ENCODE data around the gene CAMTA1.

CAMTA1 gene

DNA sequence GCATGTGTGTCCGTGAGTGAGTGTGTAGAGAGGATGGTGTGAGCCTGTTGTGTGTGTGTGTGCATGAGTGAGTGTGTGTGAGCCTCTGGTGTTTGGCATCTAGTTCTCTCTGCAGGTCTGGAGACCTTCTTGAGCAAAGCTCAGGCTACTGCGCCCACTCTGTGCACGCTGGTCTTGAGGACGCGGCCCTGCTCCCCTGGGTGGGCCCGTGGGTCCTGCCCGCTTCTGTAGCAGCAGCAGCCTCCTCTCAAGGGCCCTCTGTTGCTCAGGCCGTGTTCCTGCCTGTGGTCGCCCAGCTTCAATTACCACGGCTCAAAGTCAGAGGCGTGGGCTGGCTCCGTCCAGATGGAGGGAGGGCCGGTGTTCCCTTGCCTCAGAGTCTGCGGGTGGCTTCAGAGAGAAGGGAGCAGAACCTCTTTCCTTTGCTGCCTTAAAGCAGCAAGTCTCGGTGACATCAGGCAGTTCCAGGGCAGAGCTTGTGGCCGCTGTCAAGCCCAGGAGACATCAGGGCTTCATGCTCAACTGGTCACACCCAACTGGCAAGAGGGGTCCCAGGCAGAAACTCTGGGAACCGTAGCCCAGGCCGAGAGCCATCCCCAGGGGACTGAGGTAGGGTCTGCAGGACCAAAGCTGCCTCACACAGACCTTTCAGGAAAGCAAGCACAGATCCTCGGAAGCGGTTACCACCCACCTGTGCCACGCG, 715.3 kb downstream of the CAMTA1 start:
- Histone ChIP-seq H3K4me1 (ENCODE audit: control insufficient read depth, insufficient read depth, low read length, poor library complexity, severe bottlenecking) (no peaks in the 10 kb centered on the region), H3K27ac (ENCODE audit: low read depth, low read length, severe bottlenecking) (no peak overlapping the region), H3K9me3 (ENCODE audit: control insufficient read depth, low read length) (no peaks in the 10 kb centered on the region), H3K4me3 (ENCODE audit: extremely low read depth, insufficient read depth, low read length, poor library complexity, severe bottlenecking) (no peak overlapping the region), H3K36me3 (ENCODE audit: control insufficient read depth, insufficient read depth, low read length) (no peaks in the 10 kb centered on the region)
- 88 to 89% methylated on average over 19 to 22 of the region's 22 CpGs for WGBS, 2 experiments (ENCODE audit: insufficient coverage in 2 of 2)

DNA sequence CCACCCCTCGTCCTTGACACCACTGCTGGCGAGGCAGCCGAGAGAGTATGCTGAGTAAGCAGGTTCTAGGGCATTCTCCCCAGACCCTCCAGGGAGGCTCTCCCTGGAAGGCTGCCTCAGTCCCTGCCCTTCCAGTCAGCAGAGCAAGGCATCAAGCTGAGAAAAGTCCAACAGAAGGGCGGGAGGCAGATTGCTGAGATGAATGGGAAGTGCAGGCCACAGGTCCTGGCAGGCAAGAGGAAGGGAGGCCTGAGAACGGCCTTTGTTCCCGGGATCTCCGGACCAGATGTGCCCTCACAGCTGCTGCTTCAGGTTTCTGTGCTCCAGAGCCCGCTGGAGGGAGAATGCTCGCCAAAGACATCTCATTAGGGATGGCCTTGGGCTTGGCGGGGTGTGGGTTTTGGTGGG, 715.8 kb downstream of the CAMTA1 start:
- Histone ChIP-seq H3K36me3 (ENCODE audit: control insufficient read depth, insufficient read depth, low read length) (no peaks in the 10 kb centered on the region), H3K4me3 (ENCODE audit: extremely low read depth, insufficient read depth, low read length, poor library complexity, severe bottlenecking) (no peak overlapping the region), H3K4me1 (ENCODE audit: control insufficient read depth, insufficient read depth, low read length, poor library complexity, severe bottlenecking) (no peaks in the 10 kb centered on the region), H3K9me3 (ENCODE audit: control insufficient read depth, low read length) (no peaks in the 10 kb centered on the region), H3K27ac (ENCODE audit: low read depth, low read length, severe bottlenecking) (no peak overlapping the region)
- 65 to 71% methylated on average over 9 to 10 of the region's 10 CpGs for WGBS, 2 experiments (ENCODE audit: insufficient coverage in 2 of 2)

DNA sequence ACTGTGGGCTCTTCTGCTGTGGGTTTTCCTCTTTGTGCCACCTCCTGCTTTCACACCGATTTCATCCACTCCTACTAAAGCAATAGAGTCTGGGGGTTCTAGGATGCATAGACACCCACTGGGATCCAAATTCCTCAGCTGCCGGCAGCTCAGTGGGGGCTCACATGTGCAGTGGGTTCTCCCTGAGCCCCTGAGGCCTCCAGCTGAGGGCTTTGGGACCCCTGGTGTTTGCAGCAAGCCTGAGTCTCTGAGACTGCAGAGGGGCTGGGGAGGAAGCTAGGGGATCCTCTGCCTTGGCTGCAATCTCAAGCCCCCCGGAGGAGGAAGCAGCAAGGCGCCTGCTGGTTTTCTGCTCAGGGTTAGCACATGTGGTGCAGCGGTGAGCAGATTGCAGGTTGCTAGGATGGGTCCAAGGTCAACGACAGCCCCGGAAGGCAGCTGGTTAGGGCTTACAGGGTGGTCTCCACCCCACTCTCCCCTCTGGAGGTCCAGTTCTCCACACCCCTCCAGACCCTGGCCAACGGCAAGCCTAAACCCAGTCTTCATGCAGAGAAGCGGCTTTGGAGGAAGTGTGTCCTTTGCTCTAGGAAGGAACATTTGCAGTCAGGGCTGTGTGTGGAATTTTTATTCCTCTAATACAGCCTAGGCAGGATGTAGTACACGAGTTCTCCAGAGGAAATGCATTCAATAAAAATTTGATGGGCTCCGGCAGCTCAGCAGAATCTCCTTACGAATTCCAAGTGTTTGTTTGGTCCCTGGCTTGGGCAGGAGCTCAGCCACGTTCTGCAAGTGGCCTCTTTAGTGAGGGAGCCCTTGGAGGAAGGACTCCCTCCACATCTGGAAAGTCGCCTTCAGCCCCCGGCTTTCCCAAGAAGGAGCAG, 716.7 kb downstream of the CAMTA1 start:
- no peak overlapping the region for H3K4me3 ChIP-seq (ENCODE audit: extremely low read depth, insufficient read depth, low read length, poor library complexity, severe bottlenecking)
- no peaks in the 10 kb centered on the region for H3K9me3 ChIP-seq (ENCODE audit: control insufficient read depth, low read length)
- no peak overlapping the region for H3K27ac ChIP-seq (ENCODE audit: low read depth, low read length, severe bottlenecking)
- H3K4me1 ChIP-seq (ENCODE audit: control insufficient read depth, insufficient read depth, low read length, poor library complexity, severe bottlenecking): no peaks in the 10 kb centered on the region
- WGBS, 2 experiments (ENCODE audit: insufficient coverage in 2 of 2): 75 to 80% methylated on average over 8 to 12 of the region's 15 CpGs
- no peaks in the 10 kb centered on the region for H3K36me3 ChIP-seq (ENCODE audit: control insufficient read depth, insufficient read depth, low read length)

DNA sequence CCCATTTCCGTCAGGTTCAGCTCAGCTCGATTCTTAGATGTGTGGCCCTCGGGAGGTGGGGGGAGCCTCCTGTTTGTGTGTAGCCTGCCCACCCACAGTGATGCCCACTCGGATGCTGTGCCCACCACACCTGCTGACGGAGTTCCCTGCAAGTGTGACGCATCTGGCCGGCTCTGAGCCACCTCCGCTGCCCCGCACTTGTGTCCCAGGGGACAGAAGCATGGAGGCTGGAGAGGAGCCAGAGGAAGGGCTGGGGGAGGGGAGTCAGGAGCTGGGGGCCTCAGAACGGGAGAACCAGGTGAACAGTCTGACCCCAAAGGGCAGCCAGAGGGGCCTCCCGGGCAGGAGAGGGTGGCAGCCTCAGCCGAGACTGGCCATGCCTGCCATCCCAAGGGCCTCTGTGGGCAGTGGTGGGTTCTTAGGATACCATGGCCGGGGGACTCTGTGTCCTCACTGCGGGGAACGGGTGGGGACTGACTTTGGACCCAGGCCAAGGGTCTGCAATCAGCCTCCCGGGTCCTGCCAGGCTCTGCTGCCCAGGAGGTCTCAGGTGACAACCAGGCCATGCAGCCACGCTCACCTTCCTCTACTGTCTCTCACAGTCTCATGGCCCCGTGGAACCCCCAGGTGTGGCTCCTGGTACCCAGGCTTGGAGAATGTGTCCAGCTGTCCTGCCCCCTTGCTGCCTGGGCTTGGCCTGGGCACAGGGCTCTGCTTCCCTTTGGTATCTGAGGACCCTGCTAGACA, 718.6 kb downstream of the CAMTA1 start:
- Histone ChIP-seq H3K36me3 (ENCODE audit: control insufficient read depth, insufficient read depth, low read length) (no peaks in the 10 kb centered on the region), H3K4me1 (ENCODE audit: control insufficient read depth, insufficient read depth, low read length, poor library complexity, severe bottlenecking) (peaks cover 7% of the 10 kb centered on the region), H3K4me3 (ENCODE audit: extremely low read depth, insufficient read depth, low read length, poor library complexity, severe bottlenecking) (no peak overlapping the region), H3K27ac (ENCODE audit: low read depth, low read length, severe bottlenecking) (no peak overlapping the region), H3K9me3 (ENCODE audit: control insufficient read depth, low read length) (no peaks in the 10 kb centered on the region)
- WGBS, 2 experiments (ENCODE audit: insufficient coverage in 2 of 2): 89 to 91% methylated on average over 16 to 18 of the region's 18 CpGs

DNA sequence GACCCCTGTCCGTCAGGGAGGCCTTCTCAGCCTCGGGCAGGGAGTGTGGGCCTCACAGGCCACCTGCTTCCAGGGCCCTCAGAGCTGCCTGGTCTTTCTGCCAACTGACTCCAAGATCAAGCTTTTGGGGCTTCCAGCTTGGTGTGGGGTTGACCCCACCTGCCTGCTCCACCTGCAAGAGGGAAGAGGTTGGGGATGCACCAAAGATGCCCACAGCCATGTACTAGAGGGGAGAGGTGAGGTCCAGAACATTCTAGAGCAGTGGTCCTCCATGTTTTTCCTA, 719.1 kb downstream of the CAMTA1 start:
- no peak overlapping the region for H3K4me3 ChIP-seq (ENCODE audit: extremely low read depth, insufficient read depth, low read length, poor library complexity, severe bottlenecking)
- peaks cover 12% of the 10 kb centered on the region for H3K4me1 ChIP-seq (ENCODE audit: control insufficient read depth, insufficient read depth, low read length, poor library complexity, severe bottlenecking)
- H3K9me3 ChIP-seq (ENCODE audit: control insufficient read depth, low read length): no peaks in the 10 kb centered on the region
- no peaks in the 10 kb centered on the region for H3K36me3 ChIP-seq (ENCODE audit: control insufficient read depth, insufficient read depth, low read length)
- H3K27ac ChIP-seq (ENCODE audit: low read depth, low read length, severe bottlenecking): no peak overlapping the region
- WGBS, 2 experiments (ENCODE audit: insufficient coverage in 2 of 2): 80 to 96% methylated on average over 2 of the region's 2 CpGs

DNA sequence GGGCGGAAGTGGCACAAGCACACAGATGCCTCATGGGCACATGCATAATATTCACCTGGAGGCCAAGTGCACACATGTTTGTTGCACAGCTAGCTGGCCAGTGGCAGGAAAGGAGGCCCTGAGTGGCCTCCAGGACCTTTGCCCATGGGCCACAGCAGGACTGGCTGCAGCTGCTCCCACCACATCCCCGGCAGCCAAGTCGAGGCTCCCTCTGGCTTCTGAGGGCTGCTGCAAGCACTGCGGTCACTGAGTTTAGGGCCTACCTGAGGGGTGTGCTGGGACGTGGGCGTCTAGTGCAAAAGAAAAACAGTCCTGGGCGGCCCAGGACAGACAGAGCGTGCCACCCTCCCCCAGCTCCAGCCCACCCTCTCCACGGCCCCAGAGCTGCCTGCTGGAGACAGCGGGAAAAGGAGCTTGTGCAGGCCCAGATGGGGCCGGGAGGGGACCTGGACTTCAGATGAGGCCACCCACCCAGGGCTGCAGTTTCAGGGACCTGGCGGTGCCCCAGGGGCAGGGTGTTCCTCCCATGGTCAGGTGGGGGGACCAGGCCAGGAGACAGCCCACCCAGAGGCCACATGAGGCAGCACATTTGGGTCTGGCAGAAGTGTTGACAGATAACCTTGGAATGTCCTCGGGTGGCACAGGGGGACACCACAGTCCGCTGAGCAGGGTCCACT, 720.0 kb downstream of the CAMTA1 start:
- H3K4me3 ChIP-seq (ENCODE audit: extremely low read depth, insufficient read depth, low read length, poor library complexity, severe bottlenecking): no peak overlapping the region
- peaks cover 16% of the 10 kb centered on the region for H3K4me1 ChIP-seq (ENCODE audit: control insufficient read depth, insufficient read depth, low read length, poor library complexity, severe bottlenecking)
- 91 to 96% methylated on average over 11 to 14 of the region's 14 CpGs for WGBS, 2 experiments (ENCODE audit: insufficient coverage in 2 of 2)
- no peak overlapping the region for H3K27ac ChIP-seq (ENCODE audit: low read depth, low read length, severe bottlenecking)
- no peaks in the 10 kb centered on the region for H3K9me3 ChIP-seq (ENCODE audit: control insufficient read depth, low read length)
- H3K36me3 ChIP-seq (ENCODE audit: control insufficient read depth, insufficient read depth, low read length): no peaks in the 10 kb centered on the region

DNA sequence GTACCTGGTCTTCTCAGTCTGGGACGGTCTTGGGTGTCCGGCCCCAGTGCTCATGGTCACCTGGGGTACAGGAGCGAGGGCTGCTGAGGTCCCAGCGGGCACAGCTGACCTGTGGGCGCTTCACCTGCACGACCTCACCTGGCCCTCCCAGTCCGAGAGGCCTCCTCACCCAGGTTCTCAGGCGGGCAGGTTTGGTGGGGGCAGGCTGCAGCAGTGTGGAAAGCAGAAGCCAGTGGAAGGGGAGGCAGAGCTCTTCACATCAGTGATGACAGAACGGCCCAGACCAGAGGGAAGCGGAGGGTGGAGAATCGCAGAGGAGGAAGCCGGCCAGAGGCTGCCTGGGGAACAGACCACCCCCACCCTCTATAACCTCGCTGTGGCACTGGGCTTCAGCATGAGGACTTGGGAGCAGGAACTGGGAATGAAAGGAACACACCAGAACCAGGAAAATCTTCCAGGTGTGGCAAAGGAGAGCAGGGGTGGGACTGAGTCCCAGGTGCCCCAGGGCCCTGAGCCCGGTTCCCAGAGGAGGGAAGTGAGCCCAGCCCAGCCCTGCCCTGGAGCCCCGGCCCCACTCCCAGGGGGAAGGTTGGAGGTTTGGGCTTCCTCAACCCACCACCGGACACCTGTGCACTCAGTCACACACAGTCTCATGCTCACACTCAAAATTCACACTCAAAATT, 720.7 kb downstream of the CAMTA1 start:
- WGBS, 2 experiments (ENCODE audit: insufficient coverage in 2 of 2): 78 to 90% methylated on average over 9 of the region's 16 CpGs
- H3K9me3 ChIP-seq (ENCODE audit: control insufficient read depth, low read length): no peaks in the 10 kb centered on the region
- no peaks in the 10 kb centered on the region for H3K36me3 ChIP-seq (ENCODE audit: control insufficient read depth, insufficient read depth, low read length)
- no peak overlapping the region for H3K27ac ChIP-seq (ENCODE audit: low read depth, low read length, severe bottlenecking)
- H3K4me3 ChIP-seq (ENCODE audit: extremely low read depth, insufficient read depth, low read length, poor library complexity, severe bottlenecking): no peak overlapping the region
- H3K4me1 ChIP-seq (ENCODE audit: control insufficient read depth, insufficient read depth, low read length, poor library complexity, severe bottlenecking): peaks cover 16% of the 10 kb centered on the region

DNA sequence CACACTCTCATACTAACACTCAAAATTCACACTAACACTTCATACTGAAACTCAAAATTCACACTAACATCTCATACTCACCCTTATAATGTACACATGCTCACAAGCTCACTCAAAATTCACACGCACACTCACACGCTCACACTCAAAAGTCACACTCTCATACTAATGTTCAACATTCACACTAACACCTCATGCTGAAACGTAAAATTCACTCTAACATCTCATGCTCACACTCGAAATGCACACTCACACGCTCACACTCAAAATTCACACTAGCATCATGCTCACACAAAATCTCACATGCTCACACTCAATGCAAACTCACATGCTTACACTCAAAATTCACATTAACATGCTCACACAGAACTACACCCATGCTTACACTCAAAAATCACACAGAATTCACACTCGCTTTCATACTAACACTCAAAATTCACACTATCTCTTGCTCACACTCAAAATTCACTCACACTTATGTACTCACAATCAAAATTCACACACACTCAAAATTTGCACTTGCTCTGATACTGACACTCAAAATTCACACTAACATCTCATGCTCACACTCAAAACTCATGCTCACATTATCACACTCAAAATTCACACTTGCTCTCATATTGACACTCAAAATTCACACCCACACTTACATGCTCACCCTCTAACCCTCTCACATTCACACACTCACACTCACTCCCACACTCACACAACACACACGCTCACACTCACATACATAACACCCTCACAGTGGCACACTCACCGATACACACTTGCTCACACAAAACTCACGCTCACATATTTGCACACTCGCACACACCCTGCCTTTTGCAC, 721.4 kb downstream of the CAMTA1 start:
- H3K27ac ChIP-seq (ENCODE audit: low read depth, low read length, severe bottlenecking): no peak overlapping the region
- 81 to 90% methylated on average over 9 to 10 of the region's 10 CpGs for WGBS, 2 experiments (ENCODE audit: insufficient coverage in 2 of 2)
- H3K36me3 ChIP-seq (ENCODE audit: control insufficient read depth, insufficient read depth, low read length): no peaks in the 10 kb centered on the region
- no peaks in the 10 kb centered on the region for H3K9me3 ChIP-seq (ENCODE audit: control insufficient read depth, low read length)
- H3K4me1 ChIP-seq (ENCODE audit: control insufficient read depth, insufficient read depth, low read length, poor library complexity, severe bottlenecking): peaks cover 16% of the 10 kb centered on the region
- H3K4me3 ChIP-seq (ENCODE audit: extremely low read depth, insufficient read depth, low read length, poor library complexity, severe bottlenecking): no peak overlapping the region

DNA sequence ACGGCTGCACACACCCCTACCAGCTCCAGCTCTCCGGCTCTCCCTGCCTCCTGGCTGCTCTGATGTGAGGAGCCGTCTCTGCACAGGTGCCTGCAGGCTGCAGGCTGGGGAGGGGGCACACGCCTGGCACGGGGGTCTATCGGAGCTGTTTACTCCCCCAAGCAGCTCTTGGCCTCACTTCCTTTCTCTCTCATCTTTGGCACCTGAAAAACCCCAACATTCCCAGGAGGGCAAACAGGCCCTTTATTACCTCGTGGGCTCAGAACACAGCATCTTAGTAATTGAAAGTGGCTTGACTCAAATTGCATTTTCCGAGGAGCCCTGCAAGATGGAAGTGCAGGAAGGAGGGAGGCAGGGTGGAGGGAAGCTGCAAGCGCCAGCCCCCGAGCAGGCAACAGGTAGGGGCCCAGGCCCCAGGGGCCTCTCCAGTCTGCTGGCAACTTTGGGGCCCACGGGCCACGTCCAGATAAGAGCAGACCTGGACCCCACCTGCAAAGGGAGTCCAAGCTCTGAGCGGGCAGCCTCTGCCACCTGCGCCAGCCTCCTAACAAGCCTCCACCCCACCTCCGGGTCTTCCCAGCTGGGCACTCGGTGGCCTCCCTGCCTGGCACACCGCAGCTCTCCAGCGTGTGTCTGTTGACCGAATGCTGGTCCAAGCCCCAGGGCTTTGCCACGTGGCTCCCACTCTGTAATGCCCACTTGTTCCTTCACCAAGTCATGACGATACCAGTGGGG, 722.2 kb downstream of the CAMTA1 start:
- Histone ChIP-seq H3K4me3 (ENCODE audit: extremely low read depth, insufficient read depth, low read length, poor library complexity, severe bottlenecking) (no peak overlapping the region), H3K4me1 (ENCODE audit: control insufficient read depth, insufficient read depth, low read length, poor library complexity, severe bottlenecking) (peaks cover 17% of the 10 kb centered on the region), H3K9me3 (ENCODE audit: control insufficient read depth, low read length) (no peaks in the 10 kb centered on the region), H3K36me3 (ENCODE audit: control insufficient read depth, insufficient read depth, low read length) (no peaks in the 10 kb centered on the region), H3K27ac (ENCODE audit: low read depth, low read length, severe bottlenecking) (no peak overlapping the region)
- WGBS, 2 experiments (ENCODE audit: insufficient coverage in 2 of 2): 88 to 90% methylated on average over 16 to 17 of the region's 21 CpGs
